ENCODE data around the gene DSCAM.
A peak's percentile ranks its signal among the peaks of the same experiment; 100 is the strongest.

DSCAM gene

GRCh38 chr21:40842197-40842552 lies 4.8 kb downstream of the DSCAM start:
- no peak for DNase-seq

GRCh38 chr21:40841524-40842196 lies 5.3 kb downstream of the DSCAM start:
- Histone ChIP-seq H3K36me3 (replicated peaks) (no peaks in the 10 kb centered on the region), H3K4me3 (ENCODE audit: low read depth, low read length) (peak overlapping the region; percentile 32), H3K27me3 (replicated peaks) (no peaks in the 10 kb centered on the region), H3K27ac (no peak overlapping the region)
- TF ChIP-seq CTCF (IDR thresholded peaks at IDR 0.05; ENCODE audit: low read depth, low read length, missing control alignments) = peak; percentile 64
- DNase-seq = no peak
- in situ Hi-C loops (cut with HindIII; ENCODE audit: low pct_ligation_motif_present, low sequenced_read_pairs) = no loop called here

More at GRCh38 chr21:40842197-40842552, 4.8 kb downstream of the DSCAM start:
- TF ChIP-seq CTCF (IDR thresholded peaks at IDR 0.05; ENCODE audit: low read depth, low read length, missing control alignments) = no peak
- Histone ChIP-seq H3K36me3 (replicated peaks) (no peaks in the 10 kb centered on the region), H3K27me3 (replicated peaks) (no peaks in the 10 kb centered on the region), H3K27ac (no peak overlapping the region), H3K4me3 (ENCODE audit: low read depth, low read length) (no peak overlapping the region)
- in situ Hi-C loops (cut with HindIII; ENCODE audit: low pct_ligation_motif_present, low sequenced_read_pairs) = no loop called here

- no peak overlapping the region for H3K27ac ChIP-seq
- no peak for DNase-seq
- TF ChIP-seq CTCF (IDR thresholded peaks at IDR 0.05; ENCODE audit: low read depth, low read length, missing control alignments) = no peak
- H3K27me3 ChIP-seq (replicated peaks) = no peaks in the 10 kb centered on the region
- in situ Hi-C loops (cut with HindIII; ENCODE audit: low pct_ligation_motif_present, low sequenced_read_pairs) = no loop called here
- no peak overlapping the region for H3K4me3 ChIP-seq (ENCODE audit: low read depth, low read length)
- no peaks in the 10 kb centered on the region for H3K36me3 ChIP-seq (replicated peaks)
These were observed 6.4 kb downstream of the DSCAM start for GRCh38 chr21:40840401-40841125.

GRCh38 chr21:40839521-40839920 lies 7.4 kb downstream of the DSCAM start:
- in situ Hi-C loops (cut with HindIII; ENCODE audit: low pct_ligation_motif_present, low sequenced_read_pairs) = no loop called here
- Histone ChIP-seq H3K27me3 (replicated peaks) (no peaks in the 10 kb centered on the region), H3K36me3 (replicated peaks) (no peaks in the 10 kb centered on the region)

GRCh38 chr21:40837456-40837855 lies 9.5 kb downstream of the DSCAM start:
- DNase-seq = no peak
- in situ Hi-C loops (cut with HindIII; ENCODE audit: low pct_ligation_motif_present, low sequenced_read_pairs) = no loop called here
- no peaks in the 10 kb centered on the region for H3K36me3 ChIP-seq (replicated peaks)
- H3K4me3 ChIP-seq (ENCODE audit: low read depth, low read length) = no peak overlapping the region
- H3K27me3 ChIP-seq (replicated peaks) = no peaks in the 10 kb centered on the region
- no peak overlapping the region for H3K27ac ChIP-seq
- TF ChIP-seq CTCF (IDR thresholded peaks at IDR 0.05; ENCODE audit: low read depth, low read length, missing control alignments) = no peak

More at GRCh38 chr21:40839521-40839920, 7.4 kb downstream of the DSCAM start:
- no peak for DNase-seq
- Histone ChIP-seq H3K27ac (no peak overlapping the region), H3K4me3 (ENCODE audit: low read depth, low read length) (no peak overlapping the region)
- no peak for TF ChIP-seq CTCF (IDR thresholded peaks at IDR 0.05; ENCODE audit: low read depth, low read length, missing control alignments)
